ENCODE data around the gene DSEL.

Gene DSEL

GRCh38 chr18:67483952-67484351 lies 32.6 kb downstream of the DSEL start:
- Histone ChIP-seq H3K9me2 (replicated peaks; ENCODE audit: control insufficient read depth, low read length) (no peaks in the 10 kb centered on the region), H3K27me3 (ENCODE audit: control insufficient read depth, low read length) (no peaks in the 10 kb centered on the region), H3K9me3 (ENCODE audit: control insufficient read depth, insufficient read depth, low read length) (no peaks in the 10 kb centered on the region), H3F3A (ENCODE audit: control insufficient read depth, insufficient read depth) (no peaks in the 10 kb centered on the region), H3K27ac (ENCODE audit: low read depth, low read length) (no peak overlapping the region), H3K79me2 (ENCODE audit: control insufficient read depth, low read length) (no peaks in the 10 kb centered on the region), H3K4me3 (ENCODE audit: low read length) (no peak overlapping the region), H4K20me1 (ENCODE audit: control insufficient read depth, insufficient read depth, low read depth, low read length) (no peaks in the 10 kb centered on the region), H3K4me2 (ENCODE audit: low read length) (no peak overlapping the region), H3K4me1 (ENCODE audit: control insufficient read depth, low read length) (no peaks in the 10 kb centered on the region), H3K36me3 (ENCODE audit: control insufficient read depth, low read length) (no peaks in the 10 kb centered on the region)
- TF ChIP-seq CTCF (IDR thresholded peaks at IDR 0.05; ENCODE audit: low read depth, low read length, poor library complexity, severe bottlenecking) (no peak), EZH2phosphoT487 (IDR thresholded peaks at IDR 0.05; ENCODE audit: borderline replicate concordance, low read length) (no peak)

GRCh38 chr18:67483237-67483636 lies 33.3 kb downstream of the DSEL start:
- Histone ChIP-seq H3K36me3 (ENCODE audit: control insufficient read depth, low read length) (no peaks in the 10 kb centered on the region), H3K9me2 (replicated peaks; ENCODE audit: control insufficient read depth, low read length) (no peaks in the 10 kb centered on the region), H3F3A (ENCODE audit: control insufficient read depth, insufficient read depth) (no peaks in the 10 kb centered on the region), H3K79me2 (ENCODE audit: control insufficient read depth, low read length) (no peaks in the 10 kb centered on the region), H3K9me3 (ENCODE audit: control insufficient read depth, insufficient read depth, low read length) (no peaks in the 10 kb centered on the region), H3K27ac (ENCODE audit: low read depth, low read length) (no peak overlapping the region), H3K4me3 (ENCODE audit: low read length) (no peak overlapping the region), H3K4me1 (ENCODE audit: control insufficient read depth, low read length) (no peaks in the 10 kb centered on the region), H3K27me3 (ENCODE audit: control insufficient read depth, low read length) (no peaks in the 10 kb centered on the region), H3K4me2 (ENCODE audit: low read length) (no peak overlapping the region), H4K20me1 (ENCODE audit: control insufficient read depth, insufficient read depth, low read depth, low read length) (no peaks in the 10 kb centered on the region)
- no peak for TF ChIP-seq CTCF (IDR thresholded peaks at IDR 0.05; ENCODE audit: low read depth, low read length, poor library complexity, severe bottlenecking)

GRCh38 chr18:67478249-67478648 lies 38.3 kb downstream of the DSEL start:
- no peaks in the 10 kb centered on the region for H3K9me3 ChIP-seq (ENCODE audit: control insufficient read depth, insufficient read depth, low read length)
- H3F3A ChIP-seq (ENCODE audit: control insufficient read depth, insufficient read depth), result no peaks in the 10 kb centered on the region
- no peaks in the 10 kb centered on the region for H3K27me3 ChIP-seq (ENCODE audit: control insufficient read depth, low read length)
- no peak overlapping the region for H3K4me3 ChIP-seq (ENCODE audit: low read length)
- H3K36me3 ChIP-seq (ENCODE audit: control insufficient read depth, low read length), result no peaks in the 10 kb centered on the region
- TF ChIP-seq CTCF (IDR thresholded peaks at IDR 0.05; ENCODE audit: low read depth, low read length, poor library complexity, severe bottlenecking), result no peak
- TF ChIP-seq EZH2phosphoT487 (IDR thresholded peaks at IDR 0.05; ENCODE audit: borderline replicate concordance, low read length), result no peak
- H4K20me1 ChIP-seq (ENCODE audit: control insufficient read depth, insufficient read depth, low read depth, low read length), result no peaks in the 10 kb centered on the region
- H3K4me2 ChIP-seq (ENCODE audit: low read length), result no peak overlapping the region
- no peaks in the 10 kb centered on the region for H3K79me2 ChIP-seq (ENCODE audit: control insufficient read depth, low read length)
- H3K27ac ChIP-seq (ENCODE audit: low read depth, low read length), result no peak overlapping the region
- H3K4me1 ChIP-seq (ENCODE audit: control insufficient read depth, low read length), result no peaks in the 10 kb centered on the region
- no peaks in the 10 kb centered on the region for H3K9me2 ChIP-seq (replicated peaks; ENCODE audit: control insufficient read depth, low read length)

- no peaks in the 10 kb centered on the region for H3K4me1 ChIP-seq (ENCODE audit: control insufficient read depth, low read length)
- H3K27me3 ChIP-seq (ENCODE audit: control insufficient read depth, low read length), result no peaks in the 10 kb centered on the region
- no peaks in the 10 kb centered on the region for H3K36me3 ChIP-seq (ENCODE audit: control insufficient read depth, low read length)
- no peak overlapping the region for H3K4me3 ChIP-seq (ENCODE audit: low read length)
- TF ChIP-seq EZH2phosphoT487 (IDR thresholded peaks at IDR 0.05; ENCODE audit: borderline replicate concordance, low read length) (no peak), CTCF (IDR thresholded peaks at IDR 0.05; ENCODE audit: low read depth, low read length, poor library complexity, severe bottlenecking) (no peak)
- H3K27ac ChIP-seq (ENCODE audit: low read depth, low read length), result no peak overlapping the region
- H3K4me2 ChIP-seq (ENCODE audit: low read length), result no peak overlapping the region
- no peaks in the 10 kb centered on the region for H3F3A ChIP-seq (ENCODE audit: control insufficient read depth, insufficient read depth)
- no peaks in the 10 kb centered on the region for H3K9me2 ChIP-seq (replicated peaks; ENCODE audit: control insufficient read depth, low read length)
- H4K20me1 ChIP-seq (ENCODE audit: control insufficient read depth, insufficient read depth, low read depth, low read length), result no peaks in the 10 kb centered on the region
- no peaks in the 10 kb centered on the region for H3K79me2 ChIP-seq (ENCODE audit: control insufficient read depth, low read length)
- no peaks in the 10 kb centered on the region for H3K9me3 ChIP-seq (ENCODE audit: control insufficient read depth, insufficient read depth, low read length)
Measured at GRCh38 chr18:67477522-67477921, 39.0 kb downstream of the DSEL start.

Measured in DOHH2 (cell line).